OCI-M1 (cell line): ENCODE data around the gene ZNF765.
"Not testable (repeated sequence)": the region's sequence is repeated elsewhere in the genome, so short reads cannot be mapped to it uniquely, and the experiment has no call there.

Source experiments
- DNase-seq: peaks from one replicate; lab custom pipeline; 2025; lab: John Stamatoyannopoulos, UW

Gene ZNF765

DNA sequence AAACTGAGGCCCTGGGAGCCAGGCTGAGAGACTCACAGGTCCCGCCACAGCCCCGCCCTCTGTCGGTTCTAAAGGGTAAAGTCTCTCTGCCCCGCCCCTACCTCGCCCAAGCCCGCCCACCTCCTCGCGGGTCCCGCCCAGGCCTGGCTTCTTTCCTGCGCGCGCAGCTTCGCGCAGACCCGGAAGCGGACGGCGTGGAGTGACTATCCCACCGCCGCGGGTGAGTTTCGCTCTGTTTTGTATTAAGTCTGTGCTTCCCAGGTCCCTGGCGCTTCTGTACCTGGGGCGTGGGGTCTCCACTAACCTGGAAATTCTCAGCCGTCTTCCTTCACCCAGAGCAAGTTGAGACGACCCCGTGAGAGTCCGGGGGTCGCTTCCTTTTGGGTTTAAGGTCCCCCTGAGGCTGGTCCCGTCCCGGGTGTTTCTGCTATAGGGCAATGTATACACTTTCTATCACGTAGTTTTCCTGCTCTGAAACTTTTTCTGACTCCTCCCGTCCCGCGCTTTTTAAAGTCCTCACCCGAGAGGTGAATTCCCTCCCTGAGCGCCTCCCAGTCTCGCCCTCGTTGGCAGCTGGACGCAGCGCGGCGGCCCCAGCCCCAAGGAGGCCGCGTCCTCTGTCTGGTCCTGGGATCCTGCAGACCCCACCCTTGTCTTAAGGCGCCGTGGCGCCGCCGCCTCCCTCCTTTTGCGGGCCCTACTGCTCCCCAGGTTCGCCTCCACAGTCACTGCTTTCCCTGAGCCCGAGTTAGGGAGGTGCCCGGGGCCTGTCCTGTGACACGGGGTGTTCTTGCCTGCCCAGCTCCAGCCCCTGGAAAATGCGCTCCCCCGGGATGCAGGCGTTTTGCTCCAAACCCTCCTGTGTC lies at the start of gene ZNF765:
ZNF765 (plus strand) TSS at position 176 of the 866 bp plus-strand sequence. CDS start 2,867 bp downstream, outside the sequence.
- DNase-seq, result peak; percentile 96

DNA sequence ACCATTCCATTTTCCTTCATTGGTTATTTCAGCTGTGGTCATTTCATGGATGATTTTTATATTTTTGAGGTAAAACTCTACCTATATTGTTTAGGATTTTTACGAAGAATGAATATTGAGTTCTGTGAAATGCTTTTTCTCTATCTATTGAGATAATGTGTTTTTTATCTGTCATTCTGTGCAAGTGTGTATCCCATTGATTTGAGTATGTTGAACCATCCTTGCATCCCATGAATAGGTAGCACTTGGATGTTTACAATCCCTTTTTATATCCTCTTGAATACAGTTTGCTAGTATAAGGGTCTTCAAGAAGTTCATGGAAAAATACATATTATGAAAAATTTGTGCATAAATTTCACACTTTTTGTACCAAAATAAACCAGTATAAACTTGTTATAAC lies 39.2 kb upstream of the ZNF765 start:
- DNase-seq, result no peak

DNA sequence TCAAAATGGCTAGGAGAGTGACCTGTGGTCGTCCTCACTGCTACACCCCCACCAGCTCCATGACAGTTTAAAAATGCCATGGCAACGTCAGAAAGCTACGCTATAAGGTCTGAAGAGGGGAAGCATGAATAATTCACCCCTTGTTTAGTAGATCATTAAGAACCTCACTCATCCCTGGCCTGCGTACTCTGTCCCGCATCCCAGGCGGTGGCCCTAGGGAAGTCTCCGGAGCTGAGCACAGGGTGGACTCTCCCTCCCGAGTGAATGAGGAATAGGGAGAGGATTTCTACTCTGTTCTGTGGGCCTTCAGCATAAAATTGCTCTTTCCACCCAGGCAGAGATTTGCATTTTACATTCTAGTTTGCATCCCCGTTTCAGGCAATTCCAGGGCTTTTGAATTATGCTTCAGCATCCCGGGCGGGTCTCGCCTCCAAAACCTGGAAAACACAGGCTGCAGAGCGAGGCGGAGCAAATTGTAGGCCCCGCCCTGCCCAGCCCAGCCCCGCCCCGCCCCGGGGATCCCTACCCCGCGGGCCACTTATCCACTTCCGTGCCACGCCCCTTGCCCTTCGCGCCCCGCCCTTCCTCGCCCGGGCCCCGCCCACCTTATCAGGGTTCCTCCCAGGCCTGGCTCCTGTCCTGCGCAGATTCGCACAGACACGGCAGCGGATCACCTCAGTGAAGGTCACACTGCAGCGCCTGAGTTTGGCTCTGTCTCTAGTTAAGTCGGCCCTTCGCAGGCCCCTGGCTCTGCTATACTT lies 36.9 kb upstream of the ZNF765 start:
- no peak for DNase-seq

GRCh38 chr19:53360056-53360455 lies 34.9 kb upstream of the ZNF765 start:
- DNase-seq, result not testable (repeated sequence)

- peak; percentile 96 for DNase-seq
Observed at GRCh38 chr19:53365134-53365898, 29.6 kb upstream of the ZNF765 start, which contains the start of gene ZNF525. ZNF525 (plus strand) TSS chr19:53365705; CDS start chr19:53372282, 6,577 bp downstream.

GRCh38 chr19:53365899-53366493 lies 29.0 kb upstream of the ZNF765 start:
- DNase-seq, result no peak

DNA sequence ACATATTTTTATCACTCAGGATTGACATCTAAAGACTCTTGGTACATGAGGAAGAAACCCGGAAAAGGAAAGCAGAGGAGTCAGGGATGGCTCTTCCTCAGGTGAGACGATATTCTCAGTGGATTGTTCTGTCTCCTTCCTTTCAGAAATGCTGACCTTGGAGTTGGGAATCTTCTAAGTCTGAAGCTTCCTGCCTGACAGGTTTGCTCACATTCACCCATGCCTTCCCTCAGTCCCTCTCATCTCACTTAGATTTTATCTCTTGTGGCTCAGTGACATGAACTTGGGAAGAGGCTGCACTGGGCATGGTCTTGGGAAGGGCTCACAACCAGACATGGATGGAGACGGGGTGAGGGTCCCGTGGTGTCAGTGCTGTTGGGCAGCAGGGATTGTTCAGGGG lies 22.8 kb upstream of the ZNF765 start:
- no peak for DNase-seq

GRCh38 chr19:53374288-53374687 lies 20.7 kb upstream of the ZNF765 start:
- no peak for DNase-seq

- no peak for DNase-seq
Observed at GRCh38 chr19:53374743-53375142, 20.2 kb upstream of the ZNF765 start.

DNA sequence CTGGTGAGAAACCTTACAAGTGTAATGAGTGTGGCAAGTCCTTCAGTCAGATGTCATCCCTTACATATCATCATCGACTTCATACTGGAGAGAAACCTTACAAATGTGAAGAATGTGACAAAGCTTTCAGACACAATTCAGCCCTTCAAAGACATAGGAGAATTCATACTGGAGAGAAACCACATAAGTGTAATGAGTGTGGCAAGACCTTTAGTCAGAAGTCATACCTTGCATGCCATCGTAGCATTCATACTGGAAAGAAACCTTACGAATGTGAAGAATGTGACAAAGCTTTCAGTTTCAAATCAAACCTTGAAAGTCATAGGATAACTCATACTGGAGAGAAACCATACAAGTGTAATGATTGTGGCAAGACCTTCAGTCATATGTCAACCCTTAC lies 13.6 kb upstream of the ZNF765 start:
- no peak for DNase-seq

GRCh38 chr19:53388168-53388567 lies 6.8 kb upstream of the ZNF765 start:
- no peak for DNase-seq

GRCh38 chr19:53388904-53389303 lies 6.0 kb upstream of the ZNF765 start:
- no peak for DNase-seq

GRCh38 chr19:53389571-53389970 lies 5.4 kb upstream of the ZNF765 start:
- no peak for DNase-seq

- no peak for DNase-seq
Observed at GRCh38 chr19:53389978-53390377, 5.0 kb upstream of the ZNF765 start.

- no peak for DNase-seq
Observed at GRCh38 chr19:53394522-53394973, 401 bp upstream of the ZNF765 start.

DNA sequence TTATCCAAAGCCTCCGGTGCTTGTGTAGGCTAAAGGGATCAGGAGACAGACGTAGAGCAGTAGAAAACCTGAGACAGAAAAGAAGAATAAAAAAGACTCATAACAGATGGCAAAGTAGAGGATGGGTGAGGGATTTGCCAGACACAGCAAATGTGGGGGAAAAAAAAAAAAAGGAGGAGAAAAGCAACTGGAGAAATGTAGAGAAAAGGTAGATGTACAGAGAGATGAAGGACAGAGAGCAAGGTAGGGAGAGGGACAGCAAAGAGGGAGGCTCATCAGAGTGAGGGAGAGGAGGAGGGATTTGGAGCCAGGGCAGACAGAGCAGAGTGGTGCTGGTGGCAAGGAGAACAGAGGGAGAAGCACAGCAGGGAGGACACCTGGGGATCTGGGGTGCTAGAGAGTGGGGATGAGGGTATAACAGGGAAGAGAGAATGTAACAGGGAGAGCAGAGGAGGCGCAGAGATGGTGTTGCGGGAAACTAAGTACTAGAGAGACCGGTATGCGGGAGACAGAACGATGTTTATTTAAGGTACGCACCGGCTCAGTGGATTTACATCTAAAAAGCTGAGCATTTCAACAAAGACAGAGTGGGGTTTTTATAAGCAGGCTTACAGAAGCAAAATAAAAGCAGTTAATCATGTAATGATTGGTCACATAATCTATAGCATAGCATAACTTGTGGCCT lies 1.0 kb downstream of the ZNF765 start:
- DNase-seq, result peak; percentile 32

DNA sequence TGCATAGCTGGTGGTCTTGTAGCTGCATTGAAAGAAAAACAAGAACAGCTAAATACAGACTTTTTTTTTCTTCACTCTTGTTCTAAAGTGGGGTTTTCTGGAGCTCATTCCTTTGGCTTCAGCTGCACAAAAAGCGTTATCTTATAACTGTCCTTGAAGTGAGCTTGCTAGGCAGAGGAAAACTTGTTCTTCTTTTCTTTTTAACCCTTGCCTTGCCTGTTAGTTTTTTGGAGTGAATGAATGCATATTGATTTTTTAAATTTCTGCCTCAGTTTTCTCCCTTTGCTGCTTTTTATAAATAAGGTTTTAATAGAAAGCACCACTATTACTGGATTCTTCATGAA lies 1.5 kb downstream of the ZNF765 start:
- DNase-seq, result peak; percentile 71

GRCh38 chr19:53397918-53398317 lies 3.0 kb downstream of the ZNF765 start:
- not testable (repeated sequence) for DNase-seq

GRCh38 chr19:53409505-53410204 lies 14.7 kb downstream of the ZNF765 start:
- DNase-seq, result no peak

GRCh38 chr19:53420520-53421315 lies 25.8 kb downstream of the ZNF765 start:
- not testable (repeated sequence) for DNase-seq
